ENCODE measurements around the gene ANGPT4.

Gene ANGPT4

DNA sequence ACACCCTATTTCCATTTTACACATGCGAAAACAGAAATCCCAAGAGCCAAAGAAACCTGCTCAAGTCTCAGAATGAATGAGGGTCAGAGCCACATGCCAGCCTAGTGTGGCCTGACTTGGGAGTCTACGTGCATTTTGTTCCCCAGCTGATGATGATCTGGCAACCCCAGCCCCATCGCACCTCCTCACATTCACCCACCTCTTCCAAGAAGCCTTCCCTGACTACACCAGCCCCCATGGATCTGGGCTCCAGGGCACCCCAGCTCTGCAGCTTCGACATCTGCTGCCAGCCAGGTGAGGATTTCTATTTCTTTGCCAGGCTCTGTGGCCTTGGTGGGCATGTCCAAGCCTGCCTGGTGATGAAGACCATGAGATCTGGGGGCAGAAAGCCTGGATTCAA lies 41.0 kb downstream of the ANGPT4 start:
- no peak for DNase-seq (ENCODE audit: low spot score)
- CTCF ChIA-PET, result interaction anchor here (0.6 to 0.7 kb wide), 2 partner anchors 13 to 33 kb away, joined by 3 to 5 read pairs; no protein-coding TSS in a partner anchor

DNA sequence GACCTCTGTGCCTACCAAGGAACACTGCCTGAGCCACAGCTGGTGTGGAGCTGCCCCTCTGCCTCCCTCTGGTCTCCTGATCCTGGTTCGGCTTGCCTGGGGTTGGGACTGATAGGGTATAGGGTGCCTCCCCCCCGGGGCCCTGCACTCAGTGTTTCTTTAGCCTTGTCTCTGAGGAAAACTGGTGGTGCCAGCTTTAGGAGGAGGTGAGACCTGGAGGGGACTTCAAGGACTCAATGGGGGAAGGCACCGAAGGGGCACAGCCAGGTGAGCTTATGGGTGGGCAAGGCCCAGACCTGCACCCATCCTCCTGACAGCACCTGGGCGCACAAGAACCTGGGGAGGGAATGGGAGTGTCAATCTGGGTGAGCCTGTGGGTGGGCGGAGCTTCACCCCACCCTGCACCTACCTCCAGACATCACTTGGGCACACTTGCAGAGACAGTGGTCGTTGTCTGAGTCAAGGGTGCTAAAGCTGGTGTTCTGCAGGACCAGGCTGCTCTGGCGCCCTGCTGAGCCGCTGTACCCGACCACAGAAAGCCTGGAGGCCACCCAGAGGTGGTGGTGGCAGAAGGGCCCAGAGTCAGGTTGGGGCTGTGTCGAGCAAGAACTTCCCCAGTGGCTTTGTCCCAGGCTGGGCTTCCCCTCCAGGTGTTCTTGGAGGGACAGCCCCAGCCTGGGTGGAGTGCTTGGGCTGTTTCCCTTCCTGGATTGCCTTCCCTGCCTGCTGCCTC lies 42.1 kb downstream of the ANGPT4 start:
- ChIA-PET POLR2A (ENCODE audit: low non-redundant PET) (no interaction called here), CTCF (interaction anchor here (0.6 to 0.7 kb wide), 3 partner anchors 14 to 46 kb away, joined by 3 to 5 read pairs (median 4); no protein-coding TSS in a partner anchor)
- H3K27ac ChIP-seq, result no peak overlapping the region
- no peak for DNase-seq (ENCODE audit: low spot score)
- TF ChIP-seq, protein P1, sequence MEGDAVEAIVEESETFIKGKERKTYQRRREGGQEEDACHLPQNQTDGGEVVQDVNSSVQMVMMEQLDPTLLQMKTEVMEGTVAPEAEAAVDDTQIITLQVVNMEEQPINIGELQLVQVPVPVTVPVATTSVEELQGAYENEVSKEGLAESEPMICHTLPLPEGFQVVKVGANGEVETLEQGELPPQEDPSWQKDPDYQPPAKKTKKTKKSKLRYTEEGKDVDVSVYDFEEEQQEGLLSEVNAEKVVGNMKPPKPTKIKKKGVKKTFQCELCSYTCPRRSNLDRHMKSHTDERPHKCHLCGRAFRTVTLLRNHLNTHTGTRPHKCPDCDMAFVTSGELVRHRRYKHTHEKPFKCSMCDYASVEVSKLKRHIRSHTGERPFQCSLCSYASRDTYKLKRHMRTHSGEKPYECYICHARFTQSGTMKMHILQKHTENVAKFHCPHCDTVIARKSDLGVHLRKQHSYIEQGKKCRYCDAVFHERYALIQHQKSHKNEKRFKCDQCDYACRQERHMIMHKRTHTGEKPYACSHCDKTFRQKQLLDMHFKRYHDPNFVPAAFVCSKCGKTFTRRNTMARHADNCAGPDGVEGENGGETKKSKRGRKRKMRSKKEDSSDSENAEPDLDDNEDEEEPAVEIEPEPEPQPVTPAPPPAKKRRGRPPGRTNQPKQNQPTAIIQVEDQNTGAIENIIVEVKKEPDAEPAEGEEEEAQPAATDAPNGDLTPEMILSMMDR (conservative IDR thresholded peaks at IDR 0.05; ENCODE audit: low read depth), result no peak

More for the DNA sequence above, 41.0 kb downstream of the ANGPT4 start:
- TF ChIP-seq, protein P1 (conservative IDR thresholded peaks at IDR 0.05; ENCODE audit: low read depth), result no peak
- H3K27ac ChIP-seq, result no peak overlapping the region
- POLR2A ChIA-PET (ENCODE audit: low non-redundant PET), result interaction anchor here (0.6 kb wide), 1 partner anchor 370 kb away, joined by 9 read pairs; no protein-coding TSS in a partner anchor

DNA sequence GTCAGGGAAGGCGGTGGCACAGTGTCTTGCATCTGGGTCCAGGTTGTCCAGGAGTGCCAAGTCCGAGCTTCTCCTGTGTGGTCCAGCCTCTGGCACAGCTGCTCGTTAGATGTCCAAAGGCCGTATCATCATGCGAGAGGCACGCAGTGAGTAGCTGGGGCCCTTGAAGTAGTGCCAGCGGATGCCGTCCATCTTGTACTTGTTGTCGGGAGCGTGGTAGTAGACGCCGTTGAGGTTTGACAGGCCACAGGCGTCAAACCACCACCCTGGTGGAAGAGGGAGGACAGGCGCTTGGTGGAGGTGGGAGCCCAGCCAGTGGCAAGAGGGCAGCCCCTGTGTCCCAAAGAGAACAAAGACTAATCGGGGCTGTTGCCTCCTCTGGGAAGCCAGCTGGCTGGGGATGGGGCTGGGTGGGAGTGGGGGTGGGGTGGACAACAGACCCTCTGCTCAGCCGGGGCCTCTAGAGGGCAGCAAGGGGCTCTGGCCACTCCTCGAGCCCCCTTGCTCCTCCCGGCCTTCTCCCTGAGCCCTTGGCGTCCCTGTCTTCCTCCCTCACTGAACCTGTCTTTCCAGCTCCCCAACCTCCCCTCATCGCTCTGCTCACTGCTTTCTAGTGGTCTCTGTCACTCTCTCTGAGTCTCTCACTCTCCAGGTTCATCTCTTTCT lies 43.1 kb downstream of the ANGPT4 start:
- POLR2A ChIA-PET (ENCODE audit: low non-redundant PET), result no interaction called here
- H3K27ac ChIP-seq, result no peak overlapping the region
- DNase-seq (ENCODE audit: low spot score), result no peak
- CTCF ChIA-PET, result no interaction called here
- TF ChIP-seq, protein P1 (conservative IDR thresholded peaks at IDR 0.05; ENCODE audit: low read depth), result no peak

DNA sequence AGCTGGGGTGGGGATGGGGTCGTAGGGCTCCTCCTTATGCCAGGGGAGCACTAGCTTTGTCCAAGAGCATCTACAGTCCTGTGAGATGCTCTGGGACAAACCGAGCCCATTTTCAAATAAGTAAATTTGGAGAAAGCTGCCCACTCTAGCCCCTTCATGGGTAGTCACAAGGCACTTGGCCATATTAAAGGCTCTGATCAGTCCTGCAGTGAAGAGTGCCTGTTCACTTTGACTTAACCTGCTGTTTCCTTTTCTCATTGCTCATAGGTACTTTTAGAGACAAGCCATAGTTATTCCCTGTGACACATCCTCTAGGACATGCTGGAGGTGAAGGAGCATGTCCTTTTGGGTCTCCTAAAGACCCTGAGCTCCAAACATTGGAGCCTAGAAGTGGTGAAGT lies 44.2 kb downstream of the ANGPT4 start:
- H3K27ac ChIP-seq, result no peak overlapping the region
- POLR2A ChIA-PET (ENCODE audit: low non-redundant PET), result interaction anchor here (0.6 kb wide), 1 partner anchor 28 kb away, joined by 7 read pairs; no protein-coding TSS in a partner anchor
- TF ChIP-seq, protein P1 (conservative IDR thresholded peaks at IDR 0.05; ENCODE audit: low read depth), result no peak
- CTCF ChIA-PET, result no interaction called here
- DNase-seq (ENCODE audit: low spot score), result no peak

DNA sequence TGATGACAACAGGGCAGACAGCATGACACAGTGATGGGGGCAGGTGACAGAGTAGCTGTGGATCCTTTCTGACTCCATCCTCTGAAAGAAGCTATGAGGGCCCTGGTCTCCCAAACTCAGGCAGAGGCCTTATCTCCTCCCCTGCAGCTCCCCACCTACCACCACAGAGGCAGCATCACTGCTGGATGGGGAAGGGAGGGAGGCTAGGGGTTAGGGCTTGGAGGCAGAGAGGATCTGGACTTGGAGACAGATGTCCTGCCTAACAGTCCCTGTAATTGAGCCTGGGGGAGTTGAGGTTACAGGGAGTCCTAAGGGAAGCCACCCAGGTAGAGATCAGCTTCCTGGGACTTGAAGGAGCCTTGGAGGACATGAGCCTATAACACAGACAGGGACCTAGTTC lies 44.7 kb downstream of the ANGPT4 start:
- ChIA-PET POLR2A (ENCODE audit: low non-redundant PET) (interaction anchor here (0.6 kb wide), 1 partner anchor 27 kb away, joined by 7 read pairs; no protein-coding TSS in a partner anchor), CTCF (interaction anchor here (0.5 kb wide), 1 partner anchor 85 kb away, joined by 3 read pairs; no protein-coding TSS in a partner anchor)
- DNase-seq (ENCODE audit: low spot score), result no peak
- TF ChIP-seq, protein P1 (conservative IDR thresholded peaks at IDR 0.05; ENCODE audit: low read depth), result no peak
- no peak overlapping the region for H3K27ac ChIP-seq

DNA sequence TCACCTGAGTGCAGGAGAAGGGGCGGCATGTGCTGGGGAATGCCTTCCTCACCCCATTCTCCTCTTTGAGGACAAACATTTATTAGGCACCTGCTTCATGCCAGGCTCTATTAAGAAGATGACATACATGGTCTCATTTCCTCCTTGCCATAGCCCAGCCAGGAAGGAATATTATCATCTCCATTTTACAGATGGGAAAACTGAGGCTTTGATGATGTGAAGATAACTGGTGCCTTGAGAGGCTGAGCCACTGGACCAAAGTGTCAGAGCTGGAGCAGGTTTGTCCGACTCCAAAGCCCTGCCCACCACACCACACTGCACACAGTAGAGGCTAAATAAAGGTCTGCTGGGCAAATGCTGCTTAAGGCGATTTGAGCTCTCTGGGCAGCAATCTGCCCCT lies 45.4 kb downstream of the ANGPT4 start:
- no peak for DNase-seq (ENCODE audit: low spot score)
- TF ChIP-seq, protein P1 (conservative IDR thresholded peaks at IDR 0.05; ENCODE audit: low read depth), result no peak
- ChIA-PET POLR2A (ENCODE audit: low non-redundant PET) (no interaction called here), CTCF (interaction anchor here (0.5 kb wide), 1 partner anchor 86 kb away, joined by 3 read pairs; no protein-coding TSS in a partner anchor)
- no peak overlapping the region for H3K27ac ChIP-seq

Data from RWPE1 (cell line).